LHCN-M2 (cell line): ENCODE data around the gene EIF2B2. TPM values are rescaled to one million over a fixed set of nuclear protein-coding genes. Genes with fewer than 3 reads are reported as not detected.

Source experiments
- DNase-seq: peaks from one replicate; pipeline ENCODE4 v3.0.0-alpha.2; 2012; ENCODE audit warnings: low read depth
- polyA plus RNA-seq: library from polyadenylated mRNA; unstranded; fragments of >200 nt; gene quantifications from one replicate; pipeline ENCODE4 v1.2.1, GENCODE V29; 2012; ENCODE audit warnings: missing spikeins
- total RNA-seq: library from RNA; depleted of rRNA; stranded (reverse); fragments of >200 nt; gene quantifications from 2 replicates; pipeline ENCODE4 v1.2.3, GENCODE V29; 2014; rRNA removed

The EIF2B2 gene
- total RNA-seq, result 78.9 and 88.7 TPM in 2 replicates
- 106 TPM for polyA plus RNA-seq

GRCh38 chr14:75002392-75003249, at the start of gene EIF2B2:
Gene EIF2B2, plus strand, starts transcription at chr14:75002921. Its CDS starts 70 bp downstream, at chr14:75002991.
- DNase-seq, result peak; percentile 95

GRCh38 chr14:74953686-74954085, 49.0 kb upstream of the EIF2B2 start:
- DNase-seq, result no peak

GRCh38 chr14:74954232-74954946, 48.3 kb upstream of the EIF2B2 start:
- peak; percentile 37 for DNase-seq

- no peak for DNase-seq
Measured at GRCh38 chr14:74954947-74955228, 47.8 kb upstream of the EIF2B2 start.

- DNase-seq, result peak; percentile 64
Measured at GRCh38 chr14:74955229-74956026, 47.3 kb upstream of the EIF2B2 start, which contains the start of gene PGF. Gene PGF, minus strand, starts transcription at chr14:74955597. Its CDS starts 355 bp downstream, at chr14:74955242.

- no peak for DNase-seq
Measured at GRCh38 chr14:74956027-74956279, 46.8 kb upstream of the EIF2B2 start.

- DNase-seq, result no peak
Measured at GRCh38 chr14:74956280-74957072, 46.2 kb upstream of the EIF2B2 start.

- peak; percentile 76 for DNase-seq
Measured at GRCh38 chr14:74959596-74960180, 43.0 kb upstream of the EIF2B2 start.

GRCh38 chr14:74960736-74961135, 42.0 kb upstream of the EIF2B2 start:
- DNase-seq, result no peak

- no peak for DNase-seq
Measured at GRCh38 chr14:74961238-74961911, 41.3 kb upstream of the EIF2B2 start.

- DNase-seq, result no peak
Measured at GRCh38 chr14:74962046-74962445, 40.7 kb upstream of the EIF2B2 start.

GRCh38 chr14:74962493-74962892, 40.2 kb upstream of the EIF2B2 start:
- no peak for DNase-seq

- no peak for DNase-seq
Measured at GRCh38 chr14:74963178-74963704, 39.5 kb upstream of the EIF2B2 start.

- no peak for DNase-seq
Measured at GRCh38 chr14:74963705-74964271, 38.9 kb upstream of the EIF2B2 start.

GRCh38 chr14:74964787-74965485, 37.8 kb upstream of the EIF2B2 start:
- peak; percentile 59 for DNase-seq

- DNase-seq, result no peak
Measured at GRCh38 chr14:74965486-74966153, 37.1 kb upstream of the EIF2B2 start.

- DNase-seq, result no peak
Measured at GRCh38 chr14:74968811-74969210, 33.9 kb upstream of the EIF2B2 start.

- DNase-seq, result no peak
Measured at GRCh38 chr14:74973003-74973653, 29.6 kb upstream of the EIF2B2 start.
